ENCODE measurements around the gene ALDH4A1. TPM values are rescaled to one million over a fixed set of nuclear protein-coding genes. Genes with fewer than 3 reads are reported as not detected.
"Not testable (repeated sequence)": the region's sequence is repeated elsewhere in the genome, so short reads cannot be mapped to it uniquely, and the experiment has no call there.

The ALDH4A1 gene
- total and polyA plus RNA-seq, 4 donors, result 13.7 to 31.2 (median 23.5) TPM

DNA sequence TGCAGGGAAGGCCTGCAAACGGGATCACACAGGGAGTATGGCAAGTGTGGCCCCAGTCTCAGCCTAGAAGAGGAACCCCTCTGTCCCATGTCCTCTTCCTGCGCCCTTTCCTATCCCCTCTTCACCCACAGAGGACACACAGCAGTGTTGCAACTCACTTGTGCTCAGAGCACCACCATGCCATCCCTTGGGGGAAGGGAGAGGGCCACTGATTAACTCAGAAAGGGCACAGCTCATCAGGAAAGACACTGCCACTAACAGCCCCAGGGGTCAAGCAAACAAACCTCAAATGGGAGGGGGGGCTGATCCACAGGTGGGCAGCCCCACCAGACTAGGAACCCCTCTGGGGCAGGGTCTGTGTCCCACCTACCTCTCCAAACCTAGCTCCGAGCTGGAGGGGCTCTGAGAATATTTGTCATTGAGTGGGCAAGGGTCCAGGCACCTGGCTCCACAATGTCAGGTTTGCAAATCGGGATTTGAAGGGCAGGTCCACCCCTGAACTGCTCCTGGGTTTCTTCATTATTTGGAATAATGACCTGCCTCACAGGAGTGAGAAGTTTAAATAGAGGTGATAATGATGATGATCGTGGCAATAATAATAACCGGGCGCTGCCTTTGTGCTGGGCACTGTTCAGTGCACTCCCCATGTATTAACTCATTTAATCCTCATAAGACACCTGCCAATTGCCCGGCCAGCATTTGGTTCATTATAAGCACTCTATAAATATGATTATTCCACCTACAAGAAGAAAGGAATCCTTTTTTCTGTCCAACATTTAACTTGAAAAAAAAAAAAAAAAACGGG, 1.0 kb downstream of the ALDH4A1 start:
- no peak for DNase-seq (ENCODE audit: low read depth in 4 of 6, low spot score in 6 of 6)
- Histone ChIP-seq H3K4me3 (ENCODE audit: low read depth, low read length) (peak overlapping the region; percentile 77), H3K27me3 (ENCODE audit: control insufficient read depth, insufficient read depth, low read length) (no peaks in the 10 kb centered on the region), H3K27ac (ENCODE audit: low read depth, low read length) (no peak overlapping the region), H3K9me3 (ENCODE audit: control insufficient read depth, insufficient read depth, low read length) (no peaks in the 10 kb centered on the region), H3K36me3 (ENCODE audit: control insufficient read depth, insufficient read depth, low read length) (peaks cover 24% of the 10 kb centered on the region), H3K4me1 (ENCODE audit: control insufficient read depth, insufficient read depth, low read length) (peaks cover 28% of the 10 kb centered on the region)
- 24% methylated on average over 3 of the region's 9 CpGs for WGBS (ENCODE audit: insufficient coverage)

DNA sequence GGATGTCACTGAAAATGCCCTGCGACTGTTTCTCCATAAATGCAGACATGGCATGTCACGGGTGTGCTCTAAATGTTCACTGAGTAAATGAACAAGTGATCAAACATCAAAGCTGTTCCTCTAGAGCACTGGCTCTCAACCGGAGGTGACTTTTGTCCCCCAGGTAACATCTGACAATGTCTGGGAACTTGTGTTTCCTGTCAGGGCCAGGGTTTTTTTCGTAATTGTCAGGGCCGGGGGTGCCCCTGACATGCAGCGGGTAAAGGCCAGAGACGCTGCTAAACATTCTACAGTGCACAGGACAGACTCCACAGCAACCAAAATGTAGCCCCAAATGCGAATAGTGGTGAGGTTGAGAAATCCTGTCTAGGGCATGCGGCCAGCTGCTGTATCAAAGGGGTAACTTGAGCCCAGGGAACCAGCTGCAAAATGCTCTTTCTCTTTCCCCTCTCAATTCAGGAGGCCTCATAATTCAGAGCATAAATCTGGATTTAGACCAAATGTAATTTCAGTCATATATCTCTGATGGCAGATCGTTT, 2.0 kb downstream of the ALDH4A1 start:
- peaks cover 28% of the 10 kb centered on the region for H3K4me1 ChIP-seq (ENCODE audit: control insufficient read depth, insufficient read depth, low read length)
- no peak overlapping the region for H3K4me3 ChIP-seq (ENCODE audit: low read depth, low read length)
- DNase-seq (ENCODE audit: low read depth in 4 of 6, low spot score in 6 of 6), result peak in 2 of 6 donors; percentile 61
- H3K9me3 ChIP-seq (ENCODE audit: control insufficient read depth, insufficient read depth, low read length), result no peaks in the 10 kb centered on the region
- no peak overlapping the region for H3K27ac ChIP-seq (ENCODE audit: low read depth, low read length)
- H3K36me3 ChIP-seq (ENCODE audit: control insufficient read depth, insufficient read depth, low read length), result peaks cover 21% of the 10 kb centered on the region
- 32% methylated on average over 6 of the region's 10 CpGs for WGBS (ENCODE audit: insufficient coverage)
- H3K27me3 ChIP-seq (ENCODE audit: control insufficient read depth, insufficient read depth, low read length), result no peaks in the 10 kb centered on the region

DNA sequence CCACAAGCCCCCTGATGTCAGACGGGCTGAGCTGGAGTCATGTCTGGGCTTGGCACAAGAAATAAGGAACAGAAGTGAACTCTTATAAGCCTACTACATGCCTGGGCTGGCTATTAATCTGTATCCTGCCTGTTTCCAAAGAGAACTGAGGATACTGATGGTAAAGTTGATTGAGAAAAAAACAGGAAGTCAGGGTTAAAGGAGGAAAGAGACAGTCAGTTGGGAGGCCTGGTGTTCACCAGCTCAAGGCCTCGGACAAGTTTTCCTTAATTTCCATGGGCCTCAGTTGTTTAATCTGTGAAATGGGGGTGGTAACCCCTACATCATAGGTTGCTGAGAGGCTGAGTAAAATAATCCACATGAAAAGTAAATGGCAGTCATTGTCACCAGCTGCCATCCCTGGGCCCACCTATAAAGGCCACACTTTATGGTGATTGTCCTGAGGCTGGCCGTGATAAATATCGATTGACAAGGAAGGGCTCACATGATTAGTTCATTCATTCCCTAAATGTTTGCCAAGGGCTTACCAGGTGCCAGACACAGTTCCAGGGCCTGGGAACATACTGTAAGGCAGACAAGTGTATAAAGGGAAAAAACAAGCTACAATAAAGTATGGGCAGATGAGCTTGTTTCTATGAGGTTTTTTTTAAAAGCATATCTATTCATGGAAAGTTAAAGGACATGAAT, 2.8 kb downstream of the ALDH4A1 start:
- Histone ChIP-seq H3K27me3 (ENCODE audit: control insufficient read depth, insufficient read depth, low read length) (no peaks in the 10 kb centered on the region), H3K27ac (ENCODE audit: low read depth, low read length) (no peak overlapping the region), H3K4me3 (ENCODE audit: low read depth, low read length) (no peak overlapping the region), H3K36me3 (ENCODE audit: control insufficient read depth, insufficient read depth, low read length) (peaks cover 19% of the 10 kb centered on the region), H3K4me1 (ENCODE audit: control insufficient read depth, insufficient read depth, low read length) (peaks cover 31% of the 10 kb centered on the region), H3K9me3 (ENCODE audit: control insufficient read depth, insufficient read depth, low read length) (no peaks in the 10 kb centered on the region)
- no peak for DNase-seq (ENCODE audit: low read depth in 4 of 6, low spot score in 6 of 6)
- 87% methylated on average over 3 of the region's 4 CpGs for WGBS (ENCODE audit: insufficient coverage)

DNA sequence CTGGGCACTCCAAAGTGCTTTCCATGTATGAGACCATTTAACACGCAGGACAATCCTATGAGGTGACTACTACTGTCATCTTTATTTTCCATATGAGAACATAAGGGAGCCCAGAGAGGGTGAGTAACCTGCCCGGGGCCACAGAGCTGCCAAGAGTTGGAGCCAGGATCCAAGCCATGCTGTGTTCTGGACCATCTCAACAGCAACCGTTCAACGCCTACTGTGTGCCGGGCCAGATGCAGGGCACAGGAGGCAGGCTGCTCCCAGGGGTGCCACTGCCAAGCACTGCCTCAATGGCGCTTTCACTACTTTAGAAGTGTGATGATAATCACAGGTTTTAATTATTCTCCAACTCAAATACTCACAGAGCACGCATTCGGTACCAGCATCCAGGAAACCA, 3.8 kb downstream of the ALDH4A1 start:
- Histone ChIP-seq H3K9me3 (ENCODE audit: control insufficient read depth, insufficient read depth, low read length) (no peaks in the 10 kb centered on the region), H3K4me1 (ENCODE audit: control insufficient read depth, insufficient read depth, low read length) (peaks cover 35% of the 10 kb centered on the region), H3K4me3 (ENCODE audit: low read depth, low read length) (no peak overlapping the region), H3K36me3 (ENCODE audit: control insufficient read depth, insufficient read depth, low read length) (peaks cover 20% of the 10 kb centered on the region), H3K27me3 (ENCODE audit: control insufficient read depth, insufficient read depth, low read length) (no peaks in the 10 kb centered on the region), H3K27ac (ENCODE audit: low read depth, low read length) (no peak overlapping the region)
- WGBS (ENCODE audit: insufficient coverage), result 84% methylated on average over 4 of the region's 8 CpGs
- DNase-seq (ENCODE audit: low read depth in 4 of 6, low spot score in 6 of 6), result no peak

DNA sequence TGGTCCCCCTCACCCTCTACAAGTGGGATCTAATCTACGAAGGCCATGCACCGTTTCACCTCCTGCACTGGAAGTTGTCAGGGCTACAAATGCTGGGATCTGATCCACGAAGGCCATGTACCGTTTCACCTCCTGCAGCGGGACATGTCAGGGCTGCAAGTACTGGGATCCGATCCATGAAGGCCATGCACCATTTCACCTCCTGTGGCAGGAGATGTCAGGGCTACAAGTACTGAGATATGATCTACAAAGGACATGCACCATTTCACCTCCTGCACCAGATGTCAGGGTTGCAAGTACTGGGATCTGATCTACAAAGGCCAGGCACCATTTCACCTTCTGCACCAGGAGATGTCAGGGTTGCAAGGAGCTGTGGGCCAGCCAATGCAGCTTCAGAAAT, 7.0 kb downstream of the ALDH4A1 start:
- H3K27ac ChIP-seq (ENCODE audit: low read depth, low read length), result no peak overlapping the region
- no peaks in the 10 kb centered on the region for H3K27me3 ChIP-seq (ENCODE audit: control insufficient read depth, insufficient read depth, low read length)
- H3K4me3 ChIP-seq (ENCODE audit: low read depth, low read length), result no peak overlapping the region
- no peaks in the 10 kb centered on the region for H3K9me3 ChIP-seq (ENCODE audit: control insufficient read depth, insufficient read depth, low read length)
- WGBS (ENCODE audit: insufficient coverage), result 85% methylated on average over 5 of the region's 6 CpGs
- no peak for DNase-seq (ENCODE audit: low read depth in 4 of 6, low spot score in 6 of 6)
- peaks cover 22% of the 10 kb centered on the region for H3K4me1 ChIP-seq (ENCODE audit: control insufficient read depth, insufficient read depth, low read length)
- H3K36me3 ChIP-seq (ENCODE audit: control insufficient read depth, insufficient read depth, low read length), result peaks cover 20% of the 10 kb centered on the region

DNA sequence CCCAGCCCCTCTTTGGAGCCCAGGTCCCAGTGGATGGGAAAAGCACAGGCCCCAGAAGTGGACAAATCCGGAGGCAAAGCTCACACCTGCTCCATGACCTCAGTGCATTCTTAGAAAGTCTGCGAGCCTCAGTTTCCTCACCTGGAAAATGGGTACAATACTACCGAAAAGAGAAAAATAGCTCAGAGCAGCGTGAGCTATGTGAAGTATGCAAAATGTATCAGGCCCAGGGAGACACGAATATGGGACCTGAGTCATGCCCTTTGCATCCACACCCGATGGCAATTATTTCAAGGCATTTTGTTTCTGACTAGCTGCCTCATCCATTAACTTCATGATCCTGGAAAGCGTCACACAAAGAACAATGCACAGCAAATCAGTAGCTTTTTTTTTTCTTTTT, 9.2 kb downstream of the ALDH4A1 start:
- Histone ChIP-seq H3K36me3 (ENCODE audit: control insufficient read depth, insufficient read depth, low read length) (peaks cover 32% of the 10 kb centered on the region), H3K27me3 (ENCODE audit: control insufficient read depth, insufficient read depth, low read length) (no peaks in the 10 kb centered on the region), H3K4me1 (ENCODE audit: control insufficient read depth, insufficient read depth, low read length) (peaks cover 25% of the 10 kb centered on the region), H3K9me3 (ENCODE audit: control insufficient read depth, insufficient read depth, low read length) (no peaks in the 10 kb centered on the region), H3K4me3 (ENCODE audit: low read depth, low read length) (no peak overlapping the region), H3K27ac (ENCODE audit: low read depth, low read length) (no peak overlapping the region)
- DNase-seq (ENCODE audit: low read depth in 4 of 6, low spot score in 6 of 6), result no peak
- WGBS (ENCODE audit: insufficient coverage), result 84% methylated on average over 4 of the region's 7 CpGs

DNA sequence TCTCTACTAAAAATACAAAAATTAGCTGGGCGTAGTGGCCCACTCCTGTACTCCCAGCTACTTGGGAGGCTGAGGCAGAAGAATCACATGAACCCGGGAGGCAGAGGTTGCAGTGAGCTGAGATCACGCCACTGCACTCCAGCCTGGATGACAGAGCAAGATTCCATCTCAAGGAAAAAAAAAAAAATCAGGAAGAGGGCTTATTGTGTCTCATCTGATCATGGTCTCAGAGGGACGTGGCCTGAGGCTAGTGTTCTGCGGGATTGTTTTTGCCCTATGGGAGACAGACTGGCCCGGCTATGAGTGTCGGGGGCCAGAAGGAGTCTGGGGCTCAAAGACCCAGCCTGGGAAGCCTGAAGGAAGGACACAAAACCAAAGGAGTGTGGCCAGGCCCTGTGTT, 10.5 kb downstream of the ALDH4A1 start:
- H3K27ac ChIP-seq (ENCODE audit: low read depth, low read length); DNase-seq (ENCODE audit: low read depth in 4 of 6, low spot score in 6 of 6); H3K9me3 ChIP-seq (ENCODE audit: control insufficient read depth, insufficient read depth, low read length); H3K27me3 ChIP-seq (ENCODE audit: control insufficient read depth, insufficient read depth, low read length); H3K4me3 ChIP-seq (ENCODE audit: low read depth, low read length): not testable (repeated sequence)
- peaks cover 36% of the 10 kb centered on the region for H3K36me3 ChIP-seq (ENCODE audit: control insufficient read depth, insufficient read depth, low read length)
- 89% methylated on average over 7 of the region's 7 CpGs for WGBS (ENCODE audit: insufficient coverage)
- peaks cover 25% of the 10 kb centered on the region for H3K4me1 ChIP-seq (ENCODE audit: control insufficient read depth, insufficient read depth, low read length)

DNA sequence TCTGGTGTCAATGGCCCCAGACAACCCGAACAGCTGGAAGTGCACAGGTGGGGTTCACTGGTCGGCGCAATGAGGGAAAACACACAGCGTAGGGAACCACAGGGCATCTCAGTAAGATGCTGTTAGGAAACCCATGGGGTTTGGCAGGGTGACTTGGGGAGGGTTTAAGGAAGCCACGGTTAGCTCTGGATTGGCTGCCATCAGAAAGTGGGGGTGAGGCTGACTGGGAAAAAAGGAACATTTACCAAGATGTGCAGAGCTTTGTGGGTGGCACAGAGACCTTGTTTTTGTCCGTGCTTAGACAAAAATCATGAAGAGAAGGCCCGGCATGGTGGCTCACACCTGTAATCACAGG, 11.0 kb downstream of the ALDH4A1 start:
- H3K27ac ChIP-seq (ENCODE audit: low read depth, low read length), result no peak overlapping the region
- no peak overlapping the region for H3K4me3 ChIP-seq (ENCODE audit: low read depth, low read length)
- no peaks in the 10 kb centered on the region for H3K27me3 ChIP-seq (ENCODE audit: control insufficient read depth, insufficient read depth, low read length)
- H3K9me3 ChIP-seq (ENCODE audit: control insufficient read depth, insufficient read depth, low read length), result no peaks in the 10 kb centered on the region
- DNase-seq (ENCODE audit: low read depth in 4 of 6, low spot score in 6 of 6), result no peak
- WGBS (ENCODE audit: insufficient coverage), result 95% methylated on average over 7 of the region's 7 CpGs
- H3K4me1 ChIP-seq (ENCODE audit: control insufficient read depth, insufficient read depth, low read length), result peaks cover 25% of the 10 kb centered on the region
- peaks cover 39% of the 10 kb centered on the region for H3K36me3 ChIP-seq (ENCODE audit: control insufficient read depth, insufficient read depth, low read length)

DNA sequence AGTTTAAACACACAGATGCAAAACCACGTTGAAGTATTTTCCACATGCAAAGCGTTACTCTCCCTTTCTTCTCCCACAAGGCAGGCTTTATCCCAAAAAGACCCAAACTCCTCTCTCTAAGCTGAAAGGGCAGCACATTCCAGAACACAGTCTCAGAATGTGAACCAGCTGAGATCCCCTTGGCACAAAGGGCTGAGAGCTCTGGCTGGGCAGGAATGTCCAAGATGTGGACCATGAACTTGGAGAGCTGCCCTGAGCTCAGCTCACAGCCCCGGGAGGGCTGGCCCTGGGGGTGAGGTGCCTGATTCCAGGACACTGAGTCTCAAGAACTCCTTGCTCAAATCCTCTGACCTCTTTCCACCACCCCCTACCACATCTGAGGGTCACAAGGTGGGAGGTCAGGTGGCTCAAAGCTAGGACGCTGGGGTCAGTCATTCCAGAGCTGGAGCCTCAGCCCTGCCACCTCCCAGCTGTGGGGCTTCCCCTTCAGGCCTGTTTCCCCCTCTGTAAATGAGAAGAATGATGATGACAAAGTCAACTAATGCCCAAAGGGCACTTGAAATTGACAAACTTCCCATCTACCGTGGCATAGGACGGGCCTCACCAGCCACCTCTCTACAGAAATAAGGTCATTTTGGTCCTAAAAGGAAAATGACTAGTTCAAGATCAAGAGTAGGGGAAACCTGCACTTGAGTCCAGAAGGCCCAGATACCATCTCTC, 11.5 kb downstream of the ALDH4A1 start:
- WGBS (ENCODE audit: insufficient coverage), result 32% methylated on average over 3 of the region's 6 CpGs
- peak in 1 of 6 donors; percentile 76 for DNase-seq (ENCODE audit: low read depth in 4 of 6, low spot score in 6 of 6)
- Histone ChIP-seq H3K9me3 (ENCODE audit: control insufficient read depth, insufficient read depth, low read length) (no peaks in the 10 kb centered on the region), H3K4me3 (ENCODE audit: low read depth, low read length) (no peak overlapping the region), H3K27ac (ENCODE audit: low read depth, low read length) (no peak overlapping the region), H3K27me3 (ENCODE audit: control insufficient read depth, insufficient read depth, low read length) (no peaks in the 10 kb centered on the region), H3K4me1 (ENCODE audit: control insufficient read depth, insufficient read depth, low read length) (peaks cover 27% of the 10 kb centered on the region), H3K36me3 (ENCODE audit: control insufficient read depth, insufficient read depth, low read length) (peaks cover 41% of the 10 kb centered on the region)
